Mammary epithelial cell (primary cell): Measurements from ENCODE around the gene GPRC5C.

ENCODE experiments used
- EZH2 ChIP-seq: IDR thresholded peaks from 2 replicates; pipeline ENCODE4 v1.6.1; 2012; ENCODE audit warnings: low read length, inconsistent platforms, borderline replicate concordance
- TF ChIP-seq, protein P1 (sequence below), 2 donors: IDR thresholded peaks in 1 of 2; conservative IDR thresholded peaks in 1 of 2; 2 replicates each; pipeline ENCODE4 v1.5.1; 2011 to 2012; ENCODE audit warnings: inconsistent platforms in 2 of 2, low read length in 2 of 2, mild to moderate bottlenecking in 2 of 2, control low read depth in 1 of 2, low read depth in 1 of 2; ENCODE audit not compliant: insufficient read depth in 1 of 2; ENCODE audit errors: extremely low read depth in 1 of 2

DNA sequence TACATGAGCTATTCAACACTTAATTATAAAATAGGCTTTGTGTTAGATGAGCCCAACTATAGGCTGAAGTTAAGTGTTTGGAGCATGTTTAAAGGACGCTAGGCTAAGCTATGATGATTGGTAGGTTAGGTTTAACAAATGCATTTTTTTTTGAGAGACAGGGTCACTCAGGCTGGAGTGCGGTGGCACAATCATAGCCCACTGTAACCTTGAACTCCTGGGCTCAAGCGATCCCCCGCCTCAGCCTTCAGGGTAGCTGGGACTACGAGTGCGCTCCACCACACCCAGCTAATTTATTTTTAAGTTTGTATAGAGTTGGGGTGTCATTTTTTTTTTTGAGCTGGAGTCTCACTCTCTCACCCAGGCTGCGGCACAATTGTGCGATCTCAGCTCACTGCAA, 19.3 kb upstream of the GPRC5C start:
- TF ChIP-seq, protein P1, sequence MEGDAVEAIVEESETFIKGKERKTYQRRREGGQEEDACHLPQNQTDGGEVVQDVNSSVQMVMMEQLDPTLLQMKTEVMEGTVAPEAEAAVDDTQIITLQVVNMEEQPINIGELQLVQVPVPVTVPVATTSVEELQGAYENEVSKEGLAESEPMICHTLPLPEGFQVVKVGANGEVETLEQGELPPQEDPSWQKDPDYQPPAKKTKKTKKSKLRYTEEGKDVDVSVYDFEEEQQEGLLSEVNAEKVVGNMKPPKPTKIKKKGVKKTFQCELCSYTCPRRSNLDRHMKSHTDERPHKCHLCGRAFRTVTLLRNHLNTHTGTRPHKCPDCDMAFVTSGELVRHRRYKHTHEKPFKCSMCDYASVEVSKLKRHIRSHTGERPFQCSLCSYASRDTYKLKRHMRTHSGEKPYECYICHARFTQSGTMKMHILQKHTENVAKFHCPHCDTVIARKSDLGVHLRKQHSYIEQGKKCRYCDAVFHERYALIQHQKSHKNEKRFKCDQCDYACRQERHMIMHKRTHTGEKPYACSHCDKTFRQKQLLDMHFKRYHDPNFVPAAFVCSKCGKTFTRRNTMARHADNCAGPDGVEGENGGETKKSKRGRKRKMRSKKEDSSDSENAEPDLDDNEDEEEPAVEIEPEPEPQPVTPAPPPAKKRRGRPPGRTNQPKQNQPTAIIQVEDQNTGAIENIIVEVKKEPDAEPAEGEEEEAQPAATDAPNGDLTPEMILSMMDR (conservative IDR thresholded peaks at IDR 0.05 in 1 of 2, IDR thresholded peaks at IDR 0.05 in 1 of 2; ENCODE audit: extremely low read depth in 1 of 2, insufficient read depth in 1 of 2, low read depth in 1 of 2, low read length in 2 of 2) = no peak
- TF ChIP-seq EZH2 = no peak
